Measurements from ENCODE around the gene TNFRSF19. TPM values are rescaled to one million over a fixed set of nuclear protein-coding genes. Genes with fewer than 3 reads are reported as not detected.
"Not testable (repeated sequence)": the region's sequence is repeated elsewhere in the genome, so short reads cannot be mapped to it uniquely, and the experiment has no call there.

The TNFRSF19 gene, protein sequence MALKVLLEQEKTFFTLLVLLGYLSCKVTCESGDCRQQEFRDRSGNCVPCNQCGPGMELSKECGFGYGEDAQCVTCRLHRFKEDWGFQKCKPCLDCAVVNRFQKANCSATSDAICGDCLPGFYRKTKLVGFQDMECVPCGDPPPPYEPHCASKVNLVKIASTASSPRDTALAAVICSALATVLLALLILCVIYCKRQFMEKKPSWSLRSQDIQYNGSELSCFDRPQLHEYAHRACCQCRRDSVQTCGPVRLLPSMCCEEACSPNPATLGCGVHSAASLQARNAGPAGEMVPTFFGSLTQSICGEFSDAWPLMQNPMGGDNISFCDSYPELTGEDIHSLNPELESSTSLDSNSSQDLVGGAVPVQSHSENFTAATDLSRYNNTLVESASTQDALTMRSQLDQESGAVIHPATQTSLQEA
- total RNA-seq (2022) = 63.4 and 66.4 TPM in 2 replicates
- percentile 92 among the genes with signal in this experiment for Bru-seq, nascent RNA
- BruChase-seq, experiment 1, labeled RNA remaining after a 2-hour chase = percentile 85 among the genes with signal in this experiment
- BruChase-seq, experiment 2, labeled RNA remaining after a 6-hour chase = percentile 85 among the genes with signal in this experiment
- long read RNA-seq, full-length matches to known transcripts = 71 of 129 reads
- long read RNA-seq, partial matches to known transcripts = 20 of 129 reads
- long read RNA-seq, other reads (novel, unspliced or antisense) = 38 of 129 reads

- no peaks in the 10 kb centered on the region for H3K9me3 ChIP-seq
- DNase-seq = peak; percentile 79 to 88
- TF ChIP-seq, protein P1, sequence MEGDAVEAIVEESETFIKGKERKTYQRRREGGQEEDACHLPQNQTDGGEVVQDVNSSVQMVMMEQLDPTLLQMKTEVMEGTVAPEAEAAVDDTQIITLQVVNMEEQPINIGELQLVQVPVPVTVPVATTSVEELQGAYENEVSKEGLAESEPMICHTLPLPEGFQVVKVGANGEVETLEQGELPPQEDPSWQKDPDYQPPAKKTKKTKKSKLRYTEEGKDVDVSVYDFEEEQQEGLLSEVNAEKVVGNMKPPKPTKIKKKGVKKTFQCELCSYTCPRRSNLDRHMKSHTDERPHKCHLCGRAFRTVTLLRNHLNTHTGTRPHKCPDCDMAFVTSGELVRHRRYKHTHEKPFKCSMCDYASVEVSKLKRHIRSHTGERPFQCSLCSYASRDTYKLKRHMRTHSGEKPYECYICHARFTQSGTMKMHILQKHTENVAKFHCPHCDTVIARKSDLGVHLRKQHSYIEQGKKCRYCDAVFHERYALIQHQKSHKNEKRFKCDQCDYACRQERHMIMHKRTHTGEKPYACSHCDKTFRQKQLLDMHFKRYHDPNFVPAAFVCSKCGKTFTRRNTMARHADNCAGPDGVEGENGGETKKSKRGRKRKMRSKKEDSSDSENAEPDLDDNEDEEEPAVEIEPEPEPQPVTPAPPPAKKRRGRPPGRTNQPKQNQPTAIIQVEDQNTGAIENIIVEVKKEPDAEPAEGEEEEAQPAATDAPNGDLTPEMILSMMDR (IDR thresholded peaks at IDR 0.05; ENCODE audit: insufficient read depth in 1 of 2, low read depth in 1 of 2, low read length in 1 of 2, severe bottlenecking in 1 of 2, unreplicated experiment in 1 of 2) = no peak
- peak within 1 kb of the TSS; percentile 87 for H3K27ac Mint-ChIP-seq (ENCODE audit: unreplicated experiment)
- H3K4me1 Mint-ChIP-seq (ENCODE audit: low read depth, unreplicated experiment) = peaks cover 14% of the 10 kb centered on the region
- BruUV-seq (replicated peaks) = TSS peak; percentile 91
- H3K4me3 Mint-ChIP-seq (ENCODE audit: unreplicated experiment) = peak within 1 kb of the TSS; percentile 88
- no peaks in the 10 kb centered on the region for H3K36me3 ChIP-seq (ENCODE audit: control insufficient read depth, insufficient read depth, low read length)
- ChIA-PET CTCF (interaction anchor here (0.8 to 1.9 kb wide), 15 partner anchors 8 to 390 kb away, joined by 3 to 16 read pairs (median 4); partner anchors contain the start of gene MIPEP), POLR2A (interaction anchor here (0.7 to 1.4 kb wide), 2 partner anchors 9 to 11 kb away, joined by 3 to 23 read pairs; no protein-coding TSS in a partner anchor)
- H3K9me3 Mint-ChIP-seq (ENCODE audit: unreplicated experiment) = no peaks in the 10 kb centered on the region
- H3K27me3 ChIP-seq (replicated peaks; ENCODE audit: control insufficient read depth, insufficient read depth, low read length) = no peaks in the 10 kb centered on the region
- intact Hi-C loops (cut with micrococcal nuclease; ENCODE audit: unreplicated experiment) = loop anchor here (1.0 to 10.0 kb wide), 5 partner anchors 20 to 300 kb away; no protein-coding TSS in a partner anchor
- H3K36me3 Mint-ChIP-seq (ENCODE audit: insufficient read depth, unreplicated experiment) = peaks cover 8% of the 10 kb centered on the region
- H3K4me1 ChIP-seq = peaks cover 31% of the 10 kb centered on the region
- H3K27me3 Mint-ChIP-seq (ENCODE audit: insufficient read depth, unreplicated experiment) = no peaks in the 10 kb centered on the region
- peak within 1 kb of the TSS; percentile 32 for H3K4me3 ChIP-seq (ENCODE audit: low read depth, low read length)
Observed at GRCh38 chr13:23570099-23570920, at the start of gene TNFRSF19. Gene TNFRSF19, plus strand, starts transcription at chr13:23570412. Its CDS starts 19,772 bp downstream, at chr13:23590184.

GRCh38 chr13:23529926-23530325 is 40.3 kb upstream of the TNFRSF19 start:
- H3K27ac Mint-ChIP-seq (ENCODE audit: unreplicated experiment) = peak overlapping the region; percentile 0
- BruUV-seq (replicated peaks); H3K36me3 Mint-ChIP-seq (ENCODE audit: insufficient read depth, unreplicated experiment); H3K4me3 ChIP-seq (ENCODE audit: low read depth, low read length); H3K4me1 Mint-ChIP-seq (ENCODE audit: low read depth, unreplicated experiment); intact Hi-C loops (cut with micrococcal nuclease; ENCODE audit: unreplicated experiment); POLR2A ChIA-PET; H3K36me3 ChIP-seq (ENCODE audit: control insufficient read depth, insufficient read depth, low read length); H3K9me3 Mint-ChIP-seq (ENCODE audit: unreplicated experiment); H3K27me3 Mint-ChIP-seq (ENCODE audit: insufficient read depth, unreplicated experiment); H3K4me3 Mint-ChIP-seq (ENCODE audit: unreplicated experiment); DNase-seq; CTCF ChIA-PET; H3K27me3 ChIP-seq (replicated peaks; ENCODE audit: control insufficient read depth, insufficient read depth, low read length): not testable (repeated sequence)
- H3K9me3 ChIP-seq = peaks cover 12% of the 10 kb centered on the region
- peaks cover 13% of the 10 kb centered on the region for H3K4me1 ChIP-seq

DNA sequence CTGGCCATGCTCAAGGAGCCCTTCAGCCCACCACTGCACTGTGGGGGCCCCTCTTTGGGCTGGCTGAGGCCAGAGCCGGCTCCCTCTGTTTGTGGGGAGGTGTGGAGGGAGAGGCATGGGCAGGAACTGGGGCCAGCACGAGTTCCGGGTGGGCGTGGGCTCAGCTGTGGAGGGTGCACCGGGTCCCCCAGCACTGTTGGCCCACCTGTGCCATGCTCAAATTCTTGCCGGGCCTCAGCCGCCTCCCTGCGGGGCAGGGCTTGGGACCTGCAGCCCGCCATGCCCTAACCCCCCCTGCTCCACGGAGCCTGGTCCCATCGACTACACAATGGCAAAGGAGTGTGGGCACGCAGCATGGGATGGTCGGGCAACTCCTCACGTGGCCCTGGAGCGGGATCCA is 38.8 kb upstream of the TNFRSF19 start:
- Histone ChIP-seq H3K4me3 (ENCODE audit: low read depth, low read length) (no peak overlapping the region), H3K27me3 (replicated peaks; ENCODE audit: control insufficient read depth, insufficient read depth, low read length) (no peaks in the 10 kb centered on the region), H3K4me1 (peaks cover 13% of the 10 kb centered on the region), H3K9me3 (peaks cover 12% of the 10 kb centered on the region), H3K36me3 (ENCODE audit: control insufficient read depth, insufficient read depth, low read length) (no peaks in the 10 kb centered on the region)
- Mint-ChIP-seq H3K27me3 (ENCODE audit: insufficient read depth, unreplicated experiment) (no peaks in the 10 kb centered on the region), H3K4me3 (ENCODE audit: unreplicated experiment) (no peak overlapping the region), H3K27ac (ENCODE audit: unreplicated experiment) (no peak overlapping the region), H3K9me3 (ENCODE audit: unreplicated experiment) (peaks cover 7% of the 10 kb centered on the region), H3K36me3 (ENCODE audit: insufficient read depth, unreplicated experiment) (no peaks in the 10 kb centered on the region), H3K4me1 (ENCODE audit: low read depth, unreplicated experiment) (peaks cover 8% of the 10 kb centered on the region)
- ChIA-PET CTCF (no interaction called here), POLR2A (no interaction called here)
- TF ChIP-seq, protein P1 (IDR thresholded peaks at IDR 0.05; ENCODE audit: insufficient read depth in 1 of 2, low read depth in 1 of 2, low read length in 1 of 2, severe bottlenecking in 1 of 2, unreplicated experiment in 1 of 2) = no peak
- BruUV-seq (replicated peaks) = no TSS peak
- intact Hi-C loops (cut with micrococcal nuclease; ENCODE audit: unreplicated experiment) = no loop called here
- no peak for DNase-seq
